Epidermal melanocyte (primary cell): ENCODE results near the gene ABI3BP.

Experiments used
- DNase-seq: peaks from one replicate; pipeline ENCODE4 v3.0.0; 2011; ENCODE audit warnings: low spot score; ENCODE audit not compliant: insufficient read length

ABI3BP gene

GRCh38 chr3:100700708-100701107 is 292.5 kb downstream of the ABI3BP start:
- no peak for DNase-seq
